ENCODE measurements around the gene RFTN2.
"Not testable (repeated sequence)": the region's sequence is repeated elsewhere in the genome, so short reads cannot be mapped to it uniquely, and the experiment has no call there.

Gene RFTN2

DNA sequence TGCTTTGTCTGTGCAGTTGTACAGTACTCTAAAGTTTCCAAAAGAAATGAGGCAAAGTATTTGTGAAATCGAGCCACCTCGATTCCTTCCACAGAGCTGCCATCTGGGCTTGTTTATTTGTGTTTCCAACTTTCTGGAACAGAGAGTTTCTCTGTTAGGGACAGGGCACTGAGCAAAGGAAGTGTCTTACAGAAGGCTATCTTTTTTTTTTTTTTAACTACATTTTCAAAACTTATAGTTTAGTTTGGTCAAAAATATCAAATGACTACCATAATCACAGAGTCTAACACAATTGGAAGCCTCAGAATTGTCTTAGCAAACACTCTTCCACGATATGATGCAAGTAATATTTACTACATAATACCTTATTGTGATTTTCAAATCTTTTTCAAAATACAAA is 796 bp downstream of the RFTN2 start:
- no peak for DNase-seq (ENCODE audit: low read depth, low spot score)

DNA sequence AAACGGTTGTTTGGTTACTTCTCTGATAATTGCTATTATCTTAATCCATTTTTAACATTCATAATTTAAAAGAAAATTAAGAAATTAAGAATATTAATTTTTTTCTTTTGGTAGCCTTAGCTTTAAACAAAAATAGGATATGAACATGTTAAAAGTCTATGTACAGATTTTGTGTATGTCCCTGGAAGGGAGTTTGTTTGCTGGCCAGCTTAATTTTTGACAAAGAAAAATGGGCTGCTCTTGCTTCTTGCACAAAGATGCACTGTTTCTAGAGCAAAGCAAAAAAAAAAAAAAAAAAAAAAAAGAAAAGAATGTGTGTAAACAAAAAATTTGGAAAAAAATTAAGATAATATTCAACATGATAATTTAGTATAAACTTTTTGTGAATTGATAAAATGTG is 1.3 kb downstream of the RFTN2 start:
- no peak for DNase-seq (ENCODE audit: low read depth, low spot score)

DNA sequence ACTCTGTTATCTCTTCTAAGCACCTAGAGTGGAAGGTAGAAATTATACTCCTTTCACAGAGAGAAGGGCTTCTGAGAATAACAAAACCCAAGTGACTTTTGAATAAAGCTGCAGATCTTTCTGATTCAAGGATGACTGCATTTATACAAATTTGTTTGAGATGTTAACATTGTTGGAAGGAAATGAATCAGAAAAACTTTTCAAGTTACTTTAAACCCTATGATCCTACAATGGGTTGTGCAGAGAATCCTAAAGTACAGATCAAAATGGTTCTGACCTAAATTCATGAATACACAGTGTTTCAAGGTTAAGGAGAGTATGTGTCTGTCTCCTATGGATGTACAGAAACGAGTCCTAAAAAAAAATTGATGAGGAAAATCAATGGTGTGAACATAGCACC is 1.8 kb downstream of the RFTN2 start:
- no peak for DNase-seq (ENCODE audit: low read depth, low spot score)

DNA sequence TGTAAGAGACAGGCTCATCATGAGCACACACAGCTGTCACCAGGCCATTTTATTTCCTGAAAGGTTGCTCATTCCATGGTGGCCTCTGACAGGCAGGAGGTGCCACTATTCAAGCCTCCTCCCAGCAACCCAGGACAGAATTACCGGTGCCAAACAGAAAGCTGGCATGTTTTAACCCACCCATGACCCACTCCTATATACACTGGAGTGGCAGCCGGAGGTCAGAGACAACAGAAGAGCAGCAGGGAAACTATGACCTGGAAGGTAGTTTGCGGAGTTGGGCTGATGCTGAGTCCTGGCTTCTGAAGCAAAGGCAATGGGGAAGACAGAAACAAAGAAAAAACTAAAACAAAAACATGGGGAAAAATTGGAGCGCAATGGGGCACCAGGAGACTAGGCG is 2.3 kb downstream of the RFTN2 start:
- no peak for DNase-seq (ENCODE audit: low read depth, low spot score)

DNA sequence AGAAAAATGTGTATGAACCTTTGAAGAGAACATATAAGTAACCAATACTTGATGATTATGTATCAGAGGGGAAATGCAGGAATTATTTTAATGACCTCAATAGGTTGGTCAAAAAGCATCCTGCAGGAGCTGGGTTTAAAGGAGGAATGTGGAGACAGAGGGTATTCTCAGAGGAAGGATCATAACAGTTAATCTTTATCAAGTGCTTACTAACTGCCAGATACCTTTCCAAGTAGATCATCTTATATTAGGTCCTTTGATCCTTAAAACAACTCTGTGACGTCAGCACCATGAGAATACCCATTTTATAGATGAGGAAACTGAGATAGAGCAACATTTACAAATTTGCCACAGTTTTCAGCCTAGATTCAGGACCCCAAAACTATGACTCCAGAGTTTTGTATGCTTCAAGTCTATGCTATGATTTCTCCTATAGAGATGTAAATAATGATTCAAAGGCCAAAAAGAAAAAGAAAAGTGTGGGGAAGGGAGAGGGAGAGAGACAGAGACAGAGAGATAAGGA is 3.0 kb downstream of the RFTN2 start:
- no peak for DNase-seq (ENCODE audit: low read depth, low spot score)

DNA sequence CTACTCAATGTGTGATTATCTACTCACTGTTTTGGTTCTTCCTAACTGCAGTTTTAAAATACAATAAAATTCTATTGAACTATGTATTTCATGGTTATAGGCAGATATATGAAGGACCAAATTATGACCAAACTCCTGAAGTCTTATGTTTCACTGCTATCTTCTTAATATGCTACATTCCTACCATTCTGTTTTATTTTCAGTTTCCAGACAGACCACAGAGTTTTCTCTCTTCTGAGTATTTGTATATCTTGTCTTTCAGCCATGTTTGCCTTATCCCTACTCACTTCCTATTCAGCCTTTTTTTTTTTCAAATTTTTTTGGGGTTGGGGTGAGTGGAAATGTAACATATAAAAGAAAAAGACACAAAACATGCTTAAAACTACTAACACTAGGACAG is 6.3 kb downstream of the RFTN2 start:
- DNase-seq (ENCODE audit: low read depth, low spot score): no peak

DNA sequence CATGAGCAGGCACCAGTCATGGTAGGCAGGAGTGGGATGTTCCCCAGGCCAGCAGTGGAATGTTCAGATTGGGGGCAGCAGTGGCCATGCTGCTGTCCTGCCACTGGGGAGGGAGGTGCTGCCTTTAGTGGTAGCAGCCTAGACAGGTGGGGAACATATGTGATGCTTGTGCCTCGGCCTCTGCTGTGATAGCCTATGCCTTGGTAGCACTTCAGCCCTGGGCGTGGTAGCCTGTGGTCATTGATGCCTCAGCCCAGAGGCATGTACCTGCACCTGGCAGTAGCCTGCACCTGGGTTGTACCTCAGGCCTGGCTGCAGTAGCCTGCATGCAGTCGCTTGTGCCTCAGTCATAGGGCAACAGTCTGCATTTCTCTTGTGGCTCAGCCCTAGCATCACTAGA is 7.1 kb downstream of the RFTN2 start:
- DNase-seq (ENCODE audit: low read depth, low spot score): no peak

DNA sequence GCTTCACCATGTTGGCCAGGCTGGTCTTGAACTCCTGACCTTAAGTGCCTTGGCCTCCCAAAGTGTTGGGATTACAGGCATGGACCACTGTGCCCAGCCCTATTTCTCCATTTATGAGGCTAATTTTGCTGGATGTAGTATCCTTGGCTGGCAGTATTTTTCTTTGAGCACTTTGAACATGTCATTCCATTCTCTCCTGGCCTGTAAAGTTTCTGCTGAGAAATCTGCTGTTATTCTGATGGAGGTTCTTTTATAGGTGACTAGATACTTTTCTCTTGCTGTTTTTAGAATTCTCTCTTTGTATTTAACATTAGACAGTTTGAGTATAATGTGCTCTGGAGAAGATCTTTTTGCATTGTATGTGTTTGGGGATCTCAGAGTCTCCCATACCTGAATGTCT is 9.1 kb downstream of the RFTN2 start:
- DNase-seq (ENCODE audit: low read depth, low spot score): no peak

DNA sequence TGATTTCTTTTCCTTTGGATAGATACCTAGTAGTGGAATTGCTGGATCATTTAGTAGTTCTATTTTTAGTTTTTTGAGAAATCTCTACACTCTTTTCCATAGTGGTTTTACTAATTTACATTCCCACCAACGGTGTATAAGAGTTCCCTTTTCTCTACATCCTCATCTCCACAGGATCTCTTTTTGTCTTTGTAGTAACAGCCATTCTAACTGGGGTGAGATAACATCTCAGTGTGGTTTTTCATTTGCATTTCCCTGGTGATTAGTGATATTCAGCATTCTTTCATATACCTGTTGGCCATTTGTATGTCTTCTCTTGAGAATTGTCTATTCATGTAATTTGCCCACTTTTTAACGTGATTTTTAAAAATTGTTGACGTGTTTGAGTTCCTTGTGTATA is 13.8 kb downstream of the RFTN2 start:
- no peak for DNase-seq (ENCODE audit: low read depth, low spot score)

DNA sequence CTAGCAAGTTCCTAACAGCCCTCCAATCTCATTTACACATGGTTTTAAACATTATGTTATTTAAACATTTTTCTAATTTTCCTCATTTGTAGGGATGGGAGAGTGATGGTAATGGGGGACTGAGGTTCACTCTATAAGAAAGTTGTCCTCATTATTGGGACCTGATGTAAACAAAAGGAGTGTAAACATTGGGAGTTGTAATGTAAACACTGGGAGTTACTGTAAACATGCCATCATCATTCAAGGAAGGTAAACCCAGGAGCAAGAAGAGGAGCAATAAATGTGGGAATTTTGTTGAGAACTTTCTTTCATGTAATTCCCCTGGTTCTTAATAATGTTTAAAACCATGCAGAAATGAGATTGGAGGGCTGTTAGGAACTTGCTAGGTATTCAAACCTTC is 17.8 kb downstream of the RFTN2 start:
- no peak for DNase-seq (ENCODE audit: low read depth, low spot score)

DNA sequence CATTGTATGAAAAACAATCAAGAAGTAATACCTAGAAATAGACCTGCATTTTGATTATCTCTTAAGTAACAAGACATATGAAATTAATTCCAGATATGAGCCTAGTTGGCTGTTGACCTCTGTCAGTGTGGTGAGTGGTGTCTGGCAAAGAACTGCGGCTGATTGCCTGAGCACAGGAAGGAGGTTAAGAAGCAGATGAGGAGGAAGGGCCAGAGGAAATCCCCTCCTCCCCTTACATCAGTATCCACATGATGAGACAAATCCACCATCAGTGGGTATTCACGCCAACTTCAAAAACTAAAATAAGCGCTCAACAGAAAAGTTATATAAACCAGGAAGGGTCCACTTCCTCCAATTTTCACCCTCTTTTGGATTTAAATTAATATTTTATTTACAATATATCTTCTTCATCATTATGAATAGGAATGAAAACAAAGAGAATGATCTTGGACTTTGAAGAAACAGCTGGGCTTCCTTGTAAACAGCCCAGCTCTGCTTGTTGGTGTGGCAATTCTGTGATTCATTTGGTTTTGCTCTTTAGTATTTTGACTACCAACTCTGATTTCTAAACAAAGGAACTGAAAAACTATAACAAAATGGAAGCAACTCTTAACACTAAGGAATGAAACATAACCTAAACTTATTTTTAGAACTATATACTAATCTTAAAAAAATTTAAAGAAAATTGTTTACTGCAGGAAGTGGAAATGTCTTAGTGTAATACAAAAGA is 27.3 kb downstream of the RFTN2 start:
- no peak for DNase-seq (ENCODE audit: low read depth, low spot score)

DNA sequence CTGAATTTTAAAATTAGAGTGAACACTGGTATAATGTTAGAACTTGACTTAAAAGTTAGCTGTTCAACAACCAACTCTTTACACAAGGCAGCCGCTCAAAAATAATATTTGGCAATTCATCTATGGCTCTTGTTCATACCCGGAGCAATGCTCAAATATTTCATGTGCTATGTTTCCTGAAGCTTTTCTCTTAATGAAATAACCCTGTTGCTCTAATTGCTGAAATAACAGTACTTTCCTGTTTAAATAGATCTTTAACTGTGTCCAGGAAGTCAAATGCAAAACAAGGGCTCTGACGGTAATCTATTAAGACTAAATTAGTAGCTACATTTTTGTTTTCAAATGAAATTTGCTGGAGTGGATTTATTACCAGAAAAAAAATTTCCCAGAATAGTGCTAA is 33.7 kb downstream of the RFTN2 start:
- DNase-seq (ENCODE audit: low read depth, low spot score): no peak

DNA sequence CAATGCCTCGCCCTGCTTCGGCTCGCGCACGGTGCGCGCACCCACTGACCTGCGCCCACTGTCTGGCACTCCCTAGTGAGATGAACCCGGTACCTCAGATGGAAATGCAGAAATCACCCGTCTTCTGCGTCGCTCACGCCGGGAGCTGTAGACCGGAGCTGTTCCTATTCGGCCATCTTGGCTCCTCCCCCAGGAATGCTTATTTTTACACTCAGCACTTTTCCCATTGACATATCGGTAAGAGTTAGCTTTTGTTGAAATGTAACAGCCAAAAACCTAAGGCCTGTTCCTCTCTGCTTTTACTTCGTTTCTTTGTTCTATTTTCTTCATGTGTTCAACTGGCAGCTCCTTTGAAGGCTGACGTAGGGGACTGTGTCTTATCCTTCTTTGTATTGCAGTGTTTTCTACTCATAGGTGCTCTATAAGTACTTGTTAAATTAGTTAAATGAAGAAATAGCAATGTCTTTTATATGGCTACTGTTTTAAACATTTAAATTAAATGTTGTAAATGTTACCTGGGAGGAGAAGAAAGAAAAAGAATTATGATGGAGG is 34.7 kb downstream of the RFTN2 start:
- DNase-seq (ENCODE audit: low read depth, low spot score): not testable (repeated sequence)

DNA sequence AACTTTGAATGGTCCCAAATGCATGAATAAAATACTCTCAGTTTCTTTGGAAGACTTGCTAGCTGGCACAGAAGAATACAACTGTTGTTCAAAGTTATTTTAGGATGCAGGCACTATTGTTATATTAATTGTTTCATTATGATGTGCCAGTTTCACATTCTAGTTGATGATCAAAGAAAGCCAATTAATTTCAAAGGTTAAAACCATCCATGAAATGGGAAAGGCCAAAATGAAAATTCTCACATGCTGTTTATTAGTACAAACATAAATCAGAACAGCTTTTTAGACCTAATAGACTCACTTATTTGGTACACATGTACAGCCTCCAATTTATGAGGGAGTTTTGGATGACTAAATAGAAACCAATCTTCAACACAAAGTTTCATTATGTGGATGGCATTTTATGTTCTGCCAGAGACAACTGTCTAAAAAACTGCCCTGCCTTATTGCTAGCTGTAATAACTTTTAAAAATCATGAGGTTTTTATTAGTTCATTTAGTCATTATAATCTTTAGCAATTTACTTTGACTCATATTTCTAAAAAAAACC is 42.2 kb downstream of the RFTN2 start:
- no peak for DNase-seq (ENCODE audit: low read depth, low spot score)

DNA sequence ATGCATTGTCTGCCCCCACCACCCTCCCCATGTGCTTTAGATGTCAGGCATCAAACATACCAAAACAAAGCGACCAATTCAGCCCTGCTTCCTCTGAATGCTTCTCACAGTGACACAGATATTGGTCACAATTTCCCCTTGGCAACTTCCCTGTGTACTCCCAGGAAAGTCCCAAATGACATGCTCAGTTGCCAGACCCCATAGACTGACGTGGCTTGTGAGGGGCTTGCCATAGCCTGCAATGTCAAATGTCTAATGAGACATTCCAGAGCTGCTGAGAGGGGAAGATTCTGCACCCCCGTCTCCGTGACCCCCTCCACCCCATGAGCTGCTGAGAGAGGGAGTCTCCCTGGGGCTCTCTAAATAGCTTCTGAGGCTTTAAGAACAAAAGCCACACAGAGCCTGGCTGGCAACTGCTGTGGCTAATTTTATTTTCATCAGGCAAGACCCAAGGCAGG is 47.3 kb downstream of the RFTN2 start:
- DNase-seq (ENCODE audit: low read depth, low spot score): no peak

DNA sequence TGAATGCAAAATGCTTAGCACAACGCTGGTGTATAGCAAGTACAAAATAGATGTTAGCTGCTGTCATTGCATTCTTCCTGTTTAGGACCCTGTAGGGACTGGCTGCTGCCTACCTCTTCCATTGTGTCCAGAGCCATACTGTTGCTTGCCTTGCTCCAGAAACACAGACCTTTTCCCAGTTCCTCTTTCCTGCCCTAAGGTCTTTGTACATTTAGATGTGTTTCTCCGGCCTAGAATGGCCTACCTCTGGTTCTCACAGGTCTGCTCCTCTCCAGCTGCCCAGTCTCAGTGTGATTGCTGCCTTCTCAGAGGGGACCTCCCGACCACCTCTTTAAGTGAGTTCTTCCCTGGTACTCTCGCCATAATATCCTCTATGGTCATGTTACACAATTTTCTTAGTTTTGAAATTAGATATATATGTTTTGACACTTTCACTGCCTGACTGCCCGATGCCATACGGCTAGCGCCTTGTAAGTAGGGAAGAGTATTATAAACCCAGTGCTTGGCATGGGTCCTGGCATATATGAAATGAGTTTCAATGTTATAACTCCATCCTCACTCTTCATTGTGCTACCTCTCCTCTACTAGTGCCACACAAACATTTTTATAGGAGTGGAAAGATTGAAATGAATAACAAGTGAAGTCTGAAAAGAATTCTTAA is 48.3 kb downstream of the RFTN2 start:
- no peak for DNase-seq (ENCODE audit: low read depth, low spot score)

DNA sequence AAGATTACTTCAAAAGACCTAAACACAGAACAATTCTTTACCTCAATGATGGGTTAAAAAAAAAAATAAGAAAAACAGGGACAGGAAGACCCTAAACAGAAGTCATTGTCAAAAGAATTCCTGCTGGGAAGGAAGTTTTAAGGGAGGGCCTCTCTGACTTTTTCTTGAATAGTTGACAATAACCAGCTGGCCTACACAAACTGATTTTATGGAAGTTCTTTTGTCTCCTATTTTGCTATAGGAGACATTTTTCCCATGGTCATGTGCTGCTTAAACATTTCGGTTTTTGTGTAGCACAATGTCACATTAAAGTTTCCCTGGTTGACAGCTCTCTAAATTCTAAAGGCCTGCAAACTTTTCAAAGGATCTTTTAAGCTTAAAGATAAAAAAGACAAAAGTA is 55.3 kb downstream of the RFTN2 start:
- no peak for DNase-seq (ENCODE audit: low read depth, low spot score)

DNA sequence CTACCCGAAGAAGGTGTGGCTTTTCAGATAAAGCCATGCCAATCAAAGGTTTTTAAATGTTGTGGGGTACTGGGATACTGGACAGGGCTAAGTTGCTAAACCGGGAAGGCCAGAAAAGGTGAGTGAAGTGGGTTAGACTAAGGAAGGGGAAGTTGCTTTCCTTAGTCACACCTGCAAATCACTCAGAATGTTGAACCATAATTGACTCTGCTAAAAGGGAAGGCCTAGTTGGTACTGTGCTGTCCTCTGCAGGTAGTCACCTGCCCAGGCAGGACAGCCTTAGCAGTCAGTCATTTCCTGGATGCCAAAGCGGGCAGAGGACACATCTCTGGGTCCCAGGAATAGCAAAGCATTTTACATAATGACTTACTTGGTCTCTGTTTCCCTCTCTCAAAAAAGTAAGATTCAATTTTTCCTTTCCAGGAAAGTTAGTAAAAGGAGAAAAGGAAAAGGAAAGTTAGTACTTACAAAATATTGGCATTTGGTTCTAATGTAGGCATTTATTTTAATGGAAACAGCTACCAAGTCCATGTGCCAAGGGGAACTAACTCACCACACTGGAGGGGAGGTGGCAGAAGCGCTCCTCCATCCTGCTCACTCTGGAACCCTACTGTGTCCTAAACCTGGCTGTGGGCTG is 60.3 kb downstream of the RFTN2 start:
- DNase-seq (ENCODE audit: low read depth, low spot score): no peak

DNA sequence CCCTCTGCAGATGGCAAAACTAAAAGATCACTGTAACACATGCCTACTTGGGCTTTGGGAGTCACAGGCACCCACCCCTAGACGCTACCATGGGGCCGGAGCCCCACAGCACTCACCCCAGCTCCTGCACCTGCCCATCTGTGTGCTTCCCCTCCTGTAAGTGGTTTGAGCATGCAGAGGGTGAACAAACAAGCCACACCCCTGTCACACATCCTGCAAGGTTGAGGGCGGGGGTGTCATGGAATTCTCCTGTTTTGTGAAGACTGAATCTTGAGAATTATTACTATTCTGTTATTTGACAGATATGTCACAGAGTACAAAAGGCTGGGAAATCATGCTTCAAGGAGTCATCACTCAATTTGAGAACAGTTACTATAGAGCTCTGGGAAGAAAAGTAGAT is 60.9 kb downstream of the RFTN2 start:
- DNase-seq (ENCODE audit: low read depth, low spot score): no peak

DNA sequence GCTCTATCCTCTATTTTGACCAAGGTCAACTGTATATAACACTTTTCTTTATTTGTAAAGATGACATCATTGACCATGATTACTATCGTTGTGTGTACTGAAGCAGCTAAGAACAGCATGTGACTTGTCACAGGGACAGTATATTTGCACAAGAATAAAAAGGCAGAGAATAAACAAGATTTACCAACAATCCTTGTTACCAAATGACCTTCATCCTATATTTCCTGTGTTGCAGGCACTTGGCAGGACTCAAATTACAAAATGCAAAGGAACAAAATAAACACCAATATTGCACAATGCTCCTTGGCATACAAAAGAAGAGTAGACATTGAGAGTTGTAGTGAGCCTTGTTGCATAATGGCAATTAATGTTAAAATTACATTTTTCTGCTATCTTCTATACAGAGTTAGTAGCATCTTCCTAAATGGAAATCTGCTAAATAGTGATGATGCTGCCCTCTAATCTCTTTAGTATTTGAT is 61.8 kb downstream of the RFTN2 start:
- DNase-seq (ENCODE audit: low read depth, low spot score): no peak

DNA sequence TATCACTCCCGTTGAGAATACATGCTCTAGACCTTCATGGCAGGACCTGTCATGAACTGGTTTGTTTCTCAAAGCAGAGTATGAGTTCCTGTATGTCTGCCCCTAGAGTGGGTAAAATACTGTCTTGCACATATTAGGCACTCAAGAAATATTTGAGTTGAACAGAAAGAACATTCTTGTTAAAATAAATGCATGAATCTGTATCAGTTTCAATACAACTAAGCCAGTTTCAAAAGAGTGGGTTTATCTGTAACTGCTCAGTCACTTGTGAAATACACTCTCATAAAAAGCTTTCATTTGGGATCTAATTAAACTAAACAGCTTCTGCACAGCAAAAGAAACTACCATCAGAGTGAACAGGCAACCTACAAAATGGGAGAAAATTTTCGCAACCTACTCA is 69.2 kb downstream of the RFTN2 start:
- DNase-seq (ENCODE audit: low read depth, low spot score): no peak

Data from activated naive CD8-positive, alpha-beta T cell treated with anti-CD3 and anti-CD28 coated beads, Interleukin-2, amount 50 U/mL, for 16 hours (primary cell).